GM19438 (cell line): Measurements from ENCODE around the gene CMC4.

Source experiments
- ATAC-seq: cut with Tn5 transposase; IDR thresholded peaks from one replicate; pipeline ENCODE4 v1.9.1; 2021; ENCODE audit warnings: low read depth; ENCODE audit not compliant: unreplicated experiment

The CMC4 gene, protein sequence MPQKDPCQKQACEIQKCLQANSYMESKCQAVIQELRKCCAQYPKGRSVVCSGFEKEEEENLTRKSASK

GRCh38 chrX:155070975-155071693 is at the start of gene CMC4, which contains the start of the genes BRCC3 and MTCP1:
Gene CMC4 (minus strand): TSS chrX:155071136. CDS start chrX:155064023, 7,113 bp downstream.
Gene BRCC3 (plus strand): TSS chrX:155071508. CDS start chrX:155071528, 20 bp downstream.
Gene MTCP1 (minus strand): TSS chrX:155071136. CDS start chrX:155066010, 5,126 bp downstream.
- ATAC-seq = peak; percentile 89

DNA sequence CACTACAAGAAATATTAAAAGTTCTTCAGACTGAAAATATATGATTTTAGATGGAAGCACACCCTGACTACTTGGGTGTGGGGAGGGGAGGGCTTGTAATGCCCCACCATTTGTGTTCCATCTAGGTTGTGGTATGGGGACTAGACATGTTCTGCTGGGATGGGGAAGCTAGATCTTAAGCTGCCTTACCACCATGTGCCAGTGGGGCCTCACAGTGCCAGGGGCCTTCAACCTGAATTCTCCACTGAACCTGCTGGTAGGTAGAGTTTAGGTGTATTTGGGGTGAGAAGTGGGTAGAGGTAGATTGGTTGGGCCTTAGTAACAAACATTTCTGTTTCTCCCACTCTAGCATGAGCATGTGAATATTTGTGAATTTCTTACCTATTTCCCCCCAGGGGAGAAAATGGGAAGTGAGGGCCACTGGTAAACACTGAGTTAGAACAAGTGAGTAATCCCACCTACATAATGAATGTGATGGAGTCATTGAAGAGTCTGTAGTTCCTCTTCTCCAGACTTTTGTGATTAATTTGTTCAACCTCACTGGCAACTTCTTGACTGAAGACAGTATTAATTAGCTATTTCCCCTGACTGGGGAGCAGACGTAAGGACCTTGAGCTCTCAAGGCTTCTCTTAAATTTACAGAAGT is 44.4 kb upstream of the CMC4 start:
- no peak for ATAC-seq

DNA sequence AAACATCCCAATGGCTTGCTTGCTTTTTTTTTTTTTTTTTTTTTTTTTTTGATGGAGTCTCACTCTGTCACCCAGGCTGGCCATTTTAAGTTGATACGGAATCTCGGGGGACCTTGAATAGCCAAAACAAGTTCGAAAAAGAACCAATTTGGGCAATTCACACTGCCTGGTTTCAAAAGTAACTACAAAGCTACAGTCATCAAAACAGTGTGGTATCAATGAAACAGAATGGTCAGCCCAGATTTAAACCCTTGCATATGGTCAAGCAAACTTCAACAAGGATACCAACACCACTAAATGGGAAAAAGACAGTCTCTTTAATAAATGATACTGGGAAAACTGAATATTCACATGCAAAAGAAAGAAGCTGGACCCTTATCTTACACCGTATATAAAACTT is 42.2 kb upstream of the CMC4 start:
- ATAC-seq = no peak

- ATAC-seq = no peak
These were observed 41.2 kb upstream of the CMC4 start for GRCh38 chrX:155112171-155112570.

- no peak for ATAC-seq
These were observed 37.5 kb upstream of the CMC4 start for GRCh38 chrX:155108427-155108826.

- no peak for ATAC-seq
These were observed 35.0 kb upstream of the CMC4 start for GRCh38 chrX:155105919-155106318.

GRCh38 chrX:155094468-155095061 is 23.6 kb upstream of the CMC4 start:
- no peak for ATAC-seq

DNA sequence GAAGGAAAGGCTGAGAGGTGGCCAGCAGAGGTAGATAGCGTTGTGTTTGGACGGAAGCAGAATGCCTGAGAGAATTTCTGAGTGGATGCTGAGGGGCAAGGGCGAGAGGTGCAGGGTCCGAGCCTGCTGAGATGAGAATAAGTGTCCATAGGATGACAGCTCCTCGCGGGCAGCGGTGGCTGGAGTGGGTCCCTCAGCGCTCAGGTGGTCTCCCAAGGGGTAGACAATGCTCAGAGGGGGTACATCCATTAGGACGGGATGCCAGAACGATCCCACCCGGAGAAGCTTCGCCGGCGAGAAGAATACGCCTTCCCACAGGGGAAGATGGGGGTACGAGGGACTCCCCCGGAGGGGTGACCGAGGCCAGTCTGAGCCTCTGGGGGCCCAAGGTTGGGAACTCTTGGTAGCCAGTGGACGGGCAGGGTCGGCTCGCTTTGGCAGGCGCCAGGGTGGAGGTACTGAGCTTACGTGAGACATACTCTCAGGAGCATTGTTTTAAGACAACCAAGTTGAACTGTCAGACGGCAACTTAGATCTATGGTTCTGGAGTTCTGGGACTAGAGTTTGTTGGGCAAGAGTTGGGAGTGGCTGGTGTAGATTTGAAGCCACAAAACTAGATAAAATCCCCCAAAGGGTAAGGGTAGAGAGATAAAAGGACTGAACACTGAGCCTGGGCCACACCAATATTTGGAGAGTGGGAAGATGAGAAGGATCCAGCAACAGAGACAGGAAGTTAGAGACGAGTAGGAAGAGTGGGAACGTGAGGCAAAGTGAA is 16.2 kb upstream of the CMC4 start:
- no peak for ATAC-seq

GRCh38 chrX:155086202-155086840 is 15.4 kb upstream of the CMC4 start:
- no peak for ATAC-seq

DNA sequence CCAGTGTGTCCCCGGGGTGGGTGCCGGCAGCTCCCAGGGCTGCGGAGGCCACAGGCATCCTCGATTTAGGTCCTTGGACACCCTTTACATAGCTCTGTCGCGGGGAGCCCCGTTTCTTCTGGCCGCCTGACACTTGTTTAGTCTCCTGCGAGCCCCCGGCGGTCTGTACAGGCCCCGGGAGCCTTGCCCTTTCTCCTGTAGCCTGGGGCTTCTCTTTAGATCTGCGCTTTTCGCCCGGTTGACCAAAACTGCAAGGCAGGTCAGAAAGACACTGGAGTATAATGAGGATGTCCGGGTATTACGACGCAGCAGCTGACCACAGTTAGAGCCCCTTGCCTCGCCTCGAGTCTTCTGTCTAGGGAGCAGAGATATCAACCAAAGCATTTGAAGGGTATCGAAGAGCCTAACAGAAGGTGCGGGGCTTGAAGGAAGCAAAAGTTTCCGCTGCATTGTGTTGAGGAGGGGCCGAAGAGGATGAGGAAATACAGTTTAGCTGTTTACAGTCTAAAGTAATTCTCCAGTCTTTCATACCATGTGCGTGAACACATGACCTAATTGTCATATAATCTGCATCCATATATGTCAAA is 851 bp upstream of the CMC4 start:
- peak; percentile 1 for ATAC-seq

- ATAC-seq = peak; percentile 21
These were observed 317 bp downstream of the CMC4 start for GRCh38 chrX:155070663-155070974.

DNA sequence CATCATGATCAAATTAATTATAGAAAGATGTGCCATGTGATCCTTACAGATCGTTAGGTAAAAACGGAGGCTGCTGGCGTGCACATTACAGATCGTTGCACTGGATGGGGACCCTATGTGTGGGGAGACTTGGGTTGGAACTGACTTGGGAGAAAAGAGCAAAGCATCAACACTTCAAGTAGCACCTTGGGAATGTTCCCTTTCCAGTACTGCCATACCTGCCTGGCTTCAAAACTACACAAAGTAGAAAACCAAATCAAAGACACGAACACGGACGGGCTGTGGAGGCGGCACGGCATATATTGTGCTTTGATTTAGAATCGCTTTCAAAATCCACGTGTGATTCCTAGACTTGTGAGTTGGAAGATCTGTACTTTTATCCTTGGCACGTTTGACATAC is 898 bp downstream of the CMC4 start:
- no peak for ATAC-seq

DNA sequence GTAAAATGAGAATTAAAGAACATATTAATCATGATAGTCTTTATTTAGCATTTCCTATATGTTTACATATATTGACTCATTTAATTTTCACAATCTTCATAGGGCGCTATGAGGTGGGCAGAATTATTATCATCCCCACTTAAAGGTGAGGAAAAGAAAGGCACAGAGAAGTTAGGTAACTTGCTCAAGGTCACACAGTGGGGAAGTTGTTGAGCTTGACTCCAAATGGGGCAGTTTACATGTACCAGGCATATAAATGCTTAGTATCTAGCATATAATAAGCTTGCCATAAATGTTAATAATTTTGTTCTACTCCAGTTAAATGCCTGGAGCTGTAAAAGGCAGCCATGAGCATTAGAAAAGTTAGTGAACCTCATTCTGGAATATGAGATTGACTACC is 1.5 kb downstream of the CMC4 start:
- ATAC-seq = no peak

DNA sequence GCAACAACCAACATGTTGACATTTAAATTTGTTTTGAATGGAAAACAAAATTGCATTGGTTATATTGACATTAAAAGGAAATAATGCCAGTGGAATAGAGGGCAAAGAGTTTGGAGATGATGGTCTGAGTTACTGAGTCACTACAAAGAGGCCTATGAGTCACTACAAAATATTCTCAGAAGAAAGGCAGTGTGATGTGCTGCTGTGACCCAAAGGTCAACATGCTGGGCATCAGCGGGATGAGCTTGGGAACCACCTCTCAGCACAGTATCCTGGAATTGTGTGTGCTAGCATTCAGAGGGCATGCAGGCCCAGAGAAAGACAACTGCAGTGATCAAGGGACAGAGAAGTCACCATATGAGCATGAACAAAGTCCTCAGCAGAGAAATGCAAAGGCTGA is 2.8 kb downstream of the CMC4 start:
- ATAC-seq = no peak

GRCh38 chrX:155065035-155065734 is 5.8 kb downstream of the CMC4 start:
- no peak for ATAC-seq

GRCh38 chrX:155061760-155062159 is 9.2 kb downstream of the CMC4 start:
- ATAC-seq = no peak

GRCh38 chrX:155056877-155057792 is 13.8 kb downstream of the CMC4 start:
- peak; percentile 78 for ATAC-seq

DNA sequence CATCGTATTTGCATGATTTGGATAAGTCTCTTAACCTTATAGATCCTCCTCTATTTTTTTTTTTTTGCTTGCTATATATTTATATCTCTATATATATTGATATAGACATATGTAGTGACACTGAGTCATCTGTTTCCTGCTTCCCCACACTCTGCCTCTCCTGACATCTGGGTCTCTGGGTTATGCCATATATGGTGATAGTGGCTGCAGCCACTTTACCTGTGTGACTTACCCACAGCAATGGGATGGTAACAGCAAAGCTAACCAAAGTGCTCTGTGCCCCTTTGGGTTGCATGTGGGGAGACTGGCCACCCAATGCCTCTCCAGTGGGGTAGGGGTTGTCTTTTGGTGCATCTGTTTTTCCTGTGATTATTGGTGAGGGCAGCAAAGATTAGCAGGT is 14.5 kb downstream of the CMC4 start:
- no peak for ATAC-seq
